Tibial artery (tissue), 4 donors: Measurements from ENCODE around the gene DYRK1A.

ENCODE experiments used
- DNase-seq, 2 donors: peaks; one replicate each; pipeline ENCODE4 v3.0.0-alpha.2; 2019
- H3K27ac ChIP-seq, 2 donors: fragments of 200-600 bp; sonication (generic) in 1 of 2; 1 replicate in 1 of 2; 2 replicates in 1 of 2; pipeline ENCODE4 v1.5.1; 2018 to 2019; ENCODE audit warnings: mild to moderate bottlenecking in 1 of 2
- H3K27me3 ChIP-seq, 2 donors: fragments of 200-600 bp; sonication (generic) in 1 of 2; one replicate each; pipeline versions ENCODE4 v1.5.1 to v1.6.0; 2016 to 2019
- H3K36me3 ChIP-seq, 3 donors: fragments of 200-600 bp; sonication (generic) in 2 of 3; one replicate each; pipeline ENCODE4 v1.5.1; 2016 to 2019; ENCODE audit warnings: mild to moderate bottlenecking in 2 of 3
- H3K4me1 ChIP-seq, 4 donors: fragments of 200-600 bp; sonication (generic) in 2 of 4; 1 replicate in 3 of 4; 2 replicates in 1 of 4; pipeline ENCODE4 v1.5.1; 2016 to 2019
- H3K4me3 ChIP-seq, 2 donors: fragments of 200-600 bp; sonication (generic) in 1 of 2; 1 replicate in 1 of 2; 2 replicates in 1 of 2; pipeline ENCODE4 v1.5.1; 2018 to 2019; ENCODE audit warnings: mild to moderate bottlenecking in 2 of 2
- H3K9me3 ChIP-seq, 3 donors: fragments of 200-600 bp; sonication (generic) in 1 of 3; one replicate each; pipeline ENCODE4 v1.5.1; 2016 to 2019
- CTCF ChIP-seq, 2 experiments: fragments of 200-600 bp in 1 of 2; fragments of 450-650 bp in 1 of 2; IDR thresholded peaks; one replicate each; pipeline ENCODE4 v1.5.1; 2017 to 2019; ENCODE audit warnings: antibody characterized with exemption in 2 of 2, mild to moderate bottlenecking in 1 of 2, moderate library complexity in 1 of 2
- intact Hi-C: fragments of 100-400 bp; cut with DNase I; formaldehyde crosslinking; loops from one replicate; pipeline ENCODE4 v1.15.0; 2023; ENCODE audit warnings: low total_unique reads

The DYRK1A gene

GRCh38 chr21:37422382-37422781 is 55.8 kb downstream of the DYRK1A start:
- Histone ChIP-seq H3K36me3 (peaks cover 0 to 8% (median 0%) of the 10 kb centered on the region in 3 donors), H3K4me1 (peaks cover 0 to 85% (median 17%) of the 10 kb centered on the region in 4 donors), H3K27ac (no peak overlapping the region), H3K9me3 (no peaks in the 10 kb centered on the region), H3K27me3 (no peaks in the 10 kb centered on the region), H3K4me3 (no peak overlapping the region)
- no peak for TF ChIP-seq CTCF (IDR thresholded peaks at IDR 0.05)
- no peak for DNase-seq
- intact Hi-C loops, result no loop called here

GRCh38 chr21:37423103-37423502 is 56.5 kb downstream of the DYRK1A start:
- Histone ChIP-seq H3K27ac (no peak overlapping the region), H3K36me3 (peaks cover 0 to 8% (median 0%) of the 10 kb centered on the region in 3 donors), H3K4me3 (no peak overlapping the region), H3K9me3 (no peaks in the 10 kb centered on the region), H3K4me1 (peaks cover 0 to 78% (median 17%) of the 10 kb centered on the region in 4 donors), H3K27me3 (no peaks in the 10 kb centered on the region)
- TF ChIP-seq CTCF (IDR thresholded peaks at IDR 0.05), result no peak
- DNase-seq, result no peak
- intact Hi-C loops, result no loop called here

GRCh38 chr21:37424396-37424795 is 57.8 kb downstream of the DYRK1A start:
- Histone ChIP-seq H3K4me3 (no peak overlapping the region), H3K9me3 (no peaks in the 10 kb centered on the region), H3K27me3 (no peaks in the 10 kb centered on the region), H3K27ac (no peak overlapping the region), H3K4me1 (peaks cover 0 to 66% (median 11%) of the 10 kb centered on the region in 4 donors), H3K36me3 (peaks cover 0 to 13% (median 0%) of the 10 kb centered on the region in 3 donors)
- no peak for TF ChIP-seq CTCF (IDR thresholded peaks at IDR 0.05)
- DNase-seq, result no peak
- intact Hi-C loops, result no loop called here

- H3K9me3 ChIP-seq, result no peaks in the 10 kb centered on the region
- H3K27ac ChIP-seq, result no peak overlapping the region
- H3K27me3 ChIP-seq, result no peaks in the 10 kb centered on the region
- TF ChIP-seq CTCF (IDR thresholded peaks at IDR 0.05), result no peak
- H3K36me3 ChIP-seq, result peaks cover 0 to 13% (median 0%) of the 10 kb centered on the region in 3 donors
- H3K4me1 ChIP-seq, result peaks cover 0 to 60% (median 10%) of the 10 kb centered on the region in 4 donors
- intact Hi-C loops, result no loop called here
- no peak for DNase-seq
- no peak overlapping the region for H3K4me3 ChIP-seq
Observed at GRCh38 chr21:37425001-37425400, 58.4 kb downstream of the DYRK1A start.

- intact Hi-C loops, result no loop called here
- H3K9me3 ChIP-seq, result no peaks in the 10 kb centered on the region
- no peak overlapping the region for H3K4me3 ChIP-seq
- peaks cover 0 to 13% (median 0%) of the 10 kb centered on the region in 3 donors for H3K36me3 ChIP-seq
- TF ChIP-seq CTCF (IDR thresholded peaks at IDR 0.05), result no peak
- H3K4me1 ChIP-seq, result peaks cover 0 to 59% (median 8%) of the 10 kb centered on the region in 4 donors
- no peaks in the 10 kb centered on the region for H3K27me3 ChIP-seq
- no peak overlapping the region for H3K27ac ChIP-seq
- DNase-seq, result no peak
Observed at GRCh38 chr21:37425684-37426083, 59.1 kb downstream of the DYRK1A start.

GRCh38 chr21:37427221-37427620 is 60.6 kb downstream of the DYRK1A start:
- peaks cover 0 to 61% (median 12%) of the 10 kb centered on the region in 4 donors for H3K4me1 ChIP-seq
- no peaks in the 10 kb centered on the region for H3K27me3 ChIP-seq
- no peak for DNase-seq
- intact Hi-C loops, result no loop called here
- H3K4me3 ChIP-seq, result no peak overlapping the region
- H3K36me3 ChIP-seq, result peaks cover 0 to 9% (median 0%) of the 10 kb centered on the region in 3 donors
- no peak for TF ChIP-seq CTCF (IDR thresholded peaks at IDR 0.05)
- H3K9me3 ChIP-seq, result no peaks in the 10 kb centered on the region
- no peak overlapping the region for H3K27ac ChIP-seq
